ENCODE measurements around the gene PKN2. TPM values are rescaled to one million over a fixed set of nuclear protein-coding genes. Genes with fewer than 3 reads are reported as not detected.

PKN2 gene
- polyA plus RNA-seq, 3 donors = 6.9 to 23.0 (median 8.7) TPM

DNA sequence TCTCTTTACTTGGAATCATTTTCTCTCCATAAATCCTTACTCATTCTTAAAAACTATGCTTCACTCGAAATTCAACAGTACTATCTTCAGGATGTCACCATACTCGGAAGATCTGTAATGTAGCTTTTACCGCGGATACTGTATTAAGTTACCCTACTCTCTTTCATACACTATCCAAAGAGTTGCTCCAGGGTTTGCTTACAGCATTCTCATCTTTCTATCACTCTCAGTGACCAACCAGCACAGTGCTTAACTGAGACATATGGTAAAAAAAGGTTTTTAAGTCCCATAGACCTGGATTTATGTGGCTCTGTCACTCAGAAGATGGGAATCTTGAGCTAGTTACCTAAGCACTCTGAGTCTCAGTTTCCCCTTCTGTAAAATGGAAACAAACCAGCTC is 191.5 kb downstream of the PKN2 start:
- TF ChIP-seq, protein P1, sequence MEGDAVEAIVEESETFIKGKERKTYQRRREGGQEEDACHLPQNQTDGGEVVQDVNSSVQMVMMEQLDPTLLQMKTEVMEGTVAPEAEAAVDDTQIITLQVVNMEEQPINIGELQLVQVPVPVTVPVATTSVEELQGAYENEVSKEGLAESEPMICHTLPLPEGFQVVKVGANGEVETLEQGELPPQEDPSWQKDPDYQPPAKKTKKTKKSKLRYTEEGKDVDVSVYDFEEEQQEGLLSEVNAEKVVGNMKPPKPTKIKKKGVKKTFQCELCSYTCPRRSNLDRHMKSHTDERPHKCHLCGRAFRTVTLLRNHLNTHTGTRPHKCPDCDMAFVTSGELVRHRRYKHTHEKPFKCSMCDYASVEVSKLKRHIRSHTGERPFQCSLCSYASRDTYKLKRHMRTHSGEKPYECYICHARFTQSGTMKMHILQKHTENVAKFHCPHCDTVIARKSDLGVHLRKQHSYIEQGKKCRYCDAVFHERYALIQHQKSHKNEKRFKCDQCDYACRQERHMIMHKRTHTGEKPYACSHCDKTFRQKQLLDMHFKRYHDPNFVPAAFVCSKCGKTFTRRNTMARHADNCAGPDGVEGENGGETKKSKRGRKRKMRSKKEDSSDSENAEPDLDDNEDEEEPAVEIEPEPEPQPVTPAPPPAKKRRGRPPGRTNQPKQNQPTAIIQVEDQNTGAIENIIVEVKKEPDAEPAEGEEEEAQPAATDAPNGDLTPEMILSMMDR (IDR thresholded peaks at IDR 0.05) = no peak
- H2AFZ ChIP-seq (ENCODE audit: insufficient read depth, low read depth, low read length, poor library complexity, severe bottlenecking) = no peak overlapping the region
- peaks cover 100% of the 10 kb centered on the region for H4K20me1 ChIP-seq (ENCODE audit: insufficient read depth, low read length)
- H3K9me3 Mint-ChIP-seq = peaks cover 0 to 2% (median 0%) of the 10 kb centered on the region in 7 donors
- H3K27me3 ChIP-seq (ENCODE audit: control insufficient read depth in 2 of 2, insufficient read depth in 2 of 2, low read length in 2 of 2) = no peaks in the 10 kb centered on the region
- H3K79me2 ChIP-seq (ENCODE audit: insufficient read depth, low read length) = peaks cover 97% of the 10 kb centered on the region
- peaks cover 14 to 21% of the 10 kb centered on the region in 2 donors for H3K4me1 ChIP-seq (ENCODE audit: control insufficient read depth in 1 of 2, insufficient read depth in 2 of 2, low read length in 2 of 2)
- peaks cover 13 to 41% of the 10 kb centered on the region in 2 donors for H3K36me3 Mint-ChIP-seq
- peaks cover 19% of the 10 kb centered on the region for H3K4me1 Mint-ChIP-seq
- peaks cover 25 to 46% of the 10 kb centered on the region in 2 donors for H3K36me3 ChIP-seq (replicated peaks in 1 of 2; ENCODE audit: control insufficient read depth in 1 of 2, insufficient read depth in 2 of 2, low read length in 2 of 2)
- intact Hi-C loops (cut with micrococcal nuclease) = loop anchor here in 1 of 2 donors (5.0 kb wide), 1 partner anchor 218 kb away; no protein-coding TSS in a partner anchor
- H3K27me3 Mint-ChIP-seq (ENCODE audit: low read depth in 3 of 3) = no peaks in the 10 kb centered on the region
- H3K4me2 ChIP-seq (replicated peaks; ENCODE audit: extremely low read depth, low read length, poor library complexity, severe bottlenecking) = no peak overlapping the region
- H3K9me3 ChIP-seq (replicated peaks in 1 of 2; ENCODE audit: control insufficient read depth in 1 of 2, insufficient read depth in 1 of 2, low read length in 2 of 2) = no peaks in the 10 kb centered on the region
- no peak overlapping the region for H3K27ac Mint-ChIP-seq
- H3K4me3 ChIP-seq (replicated peaks in 1 of 3; ENCODE audit: low read depth in 2 of 3, low read length in 3 of 3) = no peak overlapping the region
- 100% methylated on average over 4 of the region's 4 CpGs for WGBS (ENCODE audit: insufficient coverage)
- no peak overlapping the region for H3K4me3 Mint-ChIP-seq
- H3K27ac ChIP-seq (ENCODE audit: low read depth in 1 of 2, low read length in 2 of 2) = peak overlapping the region in 1 of 2 donors; percentile 21
- H3K9ac ChIP-seq (ENCODE audit: insufficient read depth, low read length, poor library complexity, severe bottlenecking) = no peak overlapping the region
- DNase-seq = no peak

DNA sequence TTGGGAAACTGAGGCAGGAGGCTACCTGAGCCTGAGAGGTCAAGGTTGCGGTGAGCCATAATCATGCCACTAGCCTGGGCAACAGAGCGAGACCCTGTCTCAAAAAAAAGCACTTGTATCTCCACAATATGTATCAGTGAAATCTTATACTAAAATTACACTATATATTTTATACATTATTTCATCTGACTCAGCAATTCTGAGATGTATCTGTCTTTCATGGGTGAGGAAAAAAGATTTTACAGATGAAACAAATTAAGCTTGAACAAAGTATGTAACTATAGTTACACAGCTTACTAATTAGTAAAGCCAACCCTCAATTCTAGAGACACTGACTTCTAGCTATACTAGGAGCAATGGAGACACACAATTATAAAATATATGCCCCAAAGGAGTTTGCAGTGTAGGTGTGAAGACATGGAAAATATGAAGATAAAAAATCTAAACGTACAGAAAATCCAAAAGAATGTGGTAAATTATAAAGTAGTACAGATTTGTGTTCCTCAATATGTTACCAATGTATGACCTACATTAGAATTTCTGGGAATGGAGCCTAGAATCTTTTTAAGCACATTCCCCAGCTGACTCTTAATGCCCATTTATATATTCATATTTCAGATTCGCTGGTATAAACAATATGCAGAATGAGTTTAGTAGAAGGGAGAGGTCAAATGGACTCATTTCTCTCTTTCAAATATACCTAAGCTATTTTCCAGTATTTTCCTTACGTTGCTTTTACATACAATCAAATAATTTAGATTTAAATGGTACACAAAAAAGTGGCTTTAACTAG is 192.7 kb downstream of the PKN2 start:
- Mint-ChIP-seq H3K27ac (no peak overlapping the region), H3K9me3 (peaks cover 0 to 2% (median 0%) of the 10 kb centered on the region in 7 donors), H3K4me3 (no peak overlapping the region), H3K4me1 (peaks cover 19% of the 10 kb centered on the region), H3K27me3 (ENCODE audit: low read depth in 3 of 3) (no peaks in the 10 kb centered on the region), H3K36me3 (peaks cover 19 to 47% of the 10 kb centered on the region in 2 donors)
- Histone ChIP-seq H3K4me1 (ENCODE audit: control insufficient read depth in 1 of 2, insufficient read depth in 2 of 2, low read length in 2 of 2) (peaks cover 14 to 21% of the 10 kb centered on the region in 2 donors), H3K4me3 (replicated peaks in 1 of 3; ENCODE audit: low read depth in 2 of 3, low read length in 3 of 3) (no peak overlapping the region), H3K4me2 (replicated peaks; ENCODE audit: extremely low read depth, low read length, poor library complexity, severe bottlenecking) (no peak overlapping the region), H3K9ac (ENCODE audit: insufficient read depth, low read length, poor library complexity, severe bottlenecking) (no peak overlapping the region), H2AFZ (ENCODE audit: insufficient read depth, low read depth, low read length, poor library complexity, severe bottlenecking) (no peak overlapping the region), H3K9me3 (replicated peaks in 1 of 2; ENCODE audit: control insufficient read depth in 1 of 2, insufficient read depth in 1 of 2, low read length in 2 of 2) (no peaks in the 10 kb centered on the region), H3K27ac (ENCODE audit: low read depth in 1 of 2, low read length in 2 of 2) (no peak overlapping the region), H3K79me2 (ENCODE audit: insufficient read depth, low read length) (peaks cover 97% of the 10 kb centered on the region), H4K20me1 (ENCODE audit: insufficient read depth, low read length) (peaks cover 100% of the 10 kb centered on the region), H3K27me3 (ENCODE audit: control insufficient read depth in 2 of 2, insufficient read depth in 2 of 2, low read length in 2 of 2) (no peaks in the 10 kb centered on the region), H3K36me3 (replicated peaks in 1 of 2; ENCODE audit: control insufficient read depth in 1 of 2, insufficient read depth in 2 of 2, low read length in 2 of 2) (peaks cover 35 to 51% of the 10 kb centered on the region in 2 donors)
- no CpG with 5 or more reads among the region's 5 CpGs for WGBS (ENCODE audit: insufficient coverage)
- intact Hi-C loops (cut with micrococcal nuclease) = loop anchor here in 1 of 2 donors (5.0 kb wide), 1 partner anchor 219 kb away; no protein-coding TSS in a partner anchor
- TF ChIP-seq, protein P1 (IDR thresholded peaks at IDR 0.05) = no peak
- no peak for DNase-seq

Data from CD14-positive monocyte (primary cell).